ENCODE measurements around the gene SPATA2.

SPATA2 gene

DNA sequence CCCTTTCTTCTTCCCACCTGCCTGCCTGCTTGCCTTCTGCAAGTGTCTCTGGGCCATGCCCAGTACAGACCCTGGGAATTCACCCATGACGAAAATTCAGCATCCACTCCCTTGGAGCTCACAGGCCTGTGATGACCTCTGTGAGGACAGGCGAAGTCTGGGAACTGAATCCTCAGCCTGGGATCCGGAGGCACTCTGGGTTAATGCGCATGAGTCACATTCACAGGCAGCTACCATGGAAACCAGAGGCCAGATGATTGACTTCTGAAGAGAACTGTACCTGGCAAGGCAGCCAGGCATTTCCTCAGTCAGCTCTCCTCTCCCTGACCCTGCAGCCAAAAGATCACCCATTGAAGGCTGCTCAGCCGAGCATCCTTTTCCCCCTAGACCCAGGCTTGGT lies 61.7 kb downstream of the SPATA2 start:
- no peak for DNase-seq

All from NCI-H1048 (cell line).